HG02885 (cell line): ENCODE results near the gene TMEM108.
A peak's percentile ranks its signal among the peaks of the same experiment; 100 is the strongest.

Source experiments
- ATAC-seq: cut with Tn5 transposase; IDR thresholded peaks from one replicate; pipeline ENCODE4 v1.9.1; 2021; ENCODE audit warnings: mild to moderate bottlenecking; ENCODE audit not compliant: unreplicated experiment, poor library complexity

The TMEM108 gene

GRCh38 chr3:133159498-133160475 is 121.6 kb downstream of the TMEM108 start:
- ATAC-seq, result peak; percentile 86

- no peak for ATAC-seq
These were observed 123.5 kb downstream of the TMEM108 start for GRCh38 chr3:133161656-133162055.

- ATAC-seq, result no peak
These were observed 124.1 kb downstream of the TMEM108 start for GRCh38 chr3:133162265-133162664.

- no peak for ATAC-seq
These were observed 124.6 kb downstream of the TMEM108 start for GRCh38 chr3:133162670-133163305.

GRCh38 chr3:133167340-133168024 is 129.3 kb downstream of the TMEM108 start:
- no peak for ATAC-seq

GRCh38 chr3:133168025-133168401 is 129.8 kb downstream of the TMEM108 start:
- no peak for ATAC-seq

- ATAC-seq, result no peak
These were observed 131.3 kb downstream of the TMEM108 start for GRCh38 chr3:133169331-133170068.

GRCh38 chr3:133171831-133172230 is 133.6 kb downstream of the TMEM108 start:
- no peak for ATAC-seq

GRCh38 chr3:133181392-133182150 is 143.4 kb downstream of the TMEM108 start:
- no peak for ATAC-seq

- ATAC-seq, result no peak
These were observed 149.7 kb downstream of the TMEM108 start for GRCh38 chr3:133187870-133188379.

- no peak for ATAC-seq
These were observed 150.8 kb downstream of the TMEM108 start for GRCh38 chr3:133188996-133189395.

GRCh38 chr3:133189893-133190292 is 151.7 kb downstream of the TMEM108 start:
- ATAC-seq, result no peak

- no peak for ATAC-seq
These were observed 153.6 kb downstream of the TMEM108 start for GRCh38 chr3:133191818-133192217.

- no peak for ATAC-seq
These were observed 154.3 kb downstream of the TMEM108 start for GRCh38 chr3:133192363-133192945.

- no peak for ATAC-seq
These were observed 154.8 kb downstream of the TMEM108 start for GRCh38 chr3:133192967-133193366.

GRCh38 chr3:133196527-133196926 is 158.3 kb downstream of the TMEM108 start:
- ATAC-seq, result no peak

- no peak for ATAC-seq
These were observed 159.4 kb downstream of the TMEM108 start for GRCh38 chr3:133197619-133198018.

- ATAC-seq, result no peak
These were observed 168.7 kb downstream of the TMEM108 start for GRCh38 chr3:133206921-133207320.

GRCh38 chr3:133208184-133208583 is 170.0 kb downstream of the TMEM108 start:
- no peak for ATAC-seq
